Keratinocyte (primary cell): Measurements from ENCODE around the gene SLC9B2.

Experiments used
- EZH2 ChIP-seq: IDR thresholded peaks from one replicate; pipeline ENCODE4 v1.6.1; 2012; ENCODE audit warnings: inconsistent platforms, mild to moderate bottlenecking, low read length, moderate library complexity
- TF ChIP-seq, protein P1 (sequence below), 3 experiments: IDR thresholded peaks in 1 of 3; conservative IDR thresholded peaks in 1 of 3; optimal IDR thresholded peaks in 1 of 3; 2 replicates in 2 of 3; 3 replicates in 1 of 3; pipeline versions ENCODE3 to v1.5.1; 2011; ENCODE audit warnings: low read length in 3 of 3, mild to moderate bottlenecking in 3 of 3, moderate library complexity in 2 of 3, control low read depth in 1 of 3, inconsistent platforms in 1 of 3; ENCODE audit not compliant: insufficient read depth in 2 of 3; ENCODE audit errors: extremely low read depth in 1 of 3

DNA sequence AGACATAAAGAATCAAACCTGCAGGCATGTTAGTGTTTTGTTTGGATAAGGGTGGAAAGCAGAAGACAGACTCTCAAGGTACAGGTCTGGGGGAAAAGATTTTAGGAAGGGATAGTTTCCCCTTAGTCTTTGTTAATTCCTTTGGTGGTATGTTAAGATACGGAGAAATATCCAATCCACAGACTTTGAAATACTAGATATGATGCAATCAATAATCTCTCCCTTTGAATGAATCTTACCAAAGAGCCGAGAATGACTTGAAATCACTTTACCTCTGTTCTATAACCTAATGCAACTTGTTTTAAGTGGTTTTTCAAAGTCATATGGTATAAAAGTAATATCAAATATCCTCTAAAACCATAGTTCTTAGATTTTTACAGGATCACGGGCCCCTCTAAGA, 28.3 kb upstream of the SLC9B2 start:
- TF ChIP-seq, protein P1, sequence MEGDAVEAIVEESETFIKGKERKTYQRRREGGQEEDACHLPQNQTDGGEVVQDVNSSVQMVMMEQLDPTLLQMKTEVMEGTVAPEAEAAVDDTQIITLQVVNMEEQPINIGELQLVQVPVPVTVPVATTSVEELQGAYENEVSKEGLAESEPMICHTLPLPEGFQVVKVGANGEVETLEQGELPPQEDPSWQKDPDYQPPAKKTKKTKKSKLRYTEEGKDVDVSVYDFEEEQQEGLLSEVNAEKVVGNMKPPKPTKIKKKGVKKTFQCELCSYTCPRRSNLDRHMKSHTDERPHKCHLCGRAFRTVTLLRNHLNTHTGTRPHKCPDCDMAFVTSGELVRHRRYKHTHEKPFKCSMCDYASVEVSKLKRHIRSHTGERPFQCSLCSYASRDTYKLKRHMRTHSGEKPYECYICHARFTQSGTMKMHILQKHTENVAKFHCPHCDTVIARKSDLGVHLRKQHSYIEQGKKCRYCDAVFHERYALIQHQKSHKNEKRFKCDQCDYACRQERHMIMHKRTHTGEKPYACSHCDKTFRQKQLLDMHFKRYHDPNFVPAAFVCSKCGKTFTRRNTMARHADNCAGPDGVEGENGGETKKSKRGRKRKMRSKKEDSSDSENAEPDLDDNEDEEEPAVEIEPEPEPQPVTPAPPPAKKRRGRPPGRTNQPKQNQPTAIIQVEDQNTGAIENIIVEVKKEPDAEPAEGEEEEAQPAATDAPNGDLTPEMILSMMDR (optimal IDR thresholded peaks at IDR 0.05 in 1 of 3, IDR thresholded peaks at IDR 0.05 in 1 of 3, conservative IDR thresholded peaks at IDR 0.05 in 1 of 3; ENCODE audit: extremely low read depth in 1 of 3, insufficient read depth in 2 of 3, low read length in 3 of 3), result no peak
- no peak for TF ChIP-seq EZH2
